Activated CD8-positive, alpha-beta memory T cell treated with anti-CD3 and anti-CD28 coated beads, Interleukin-2, amount 50 U/mL, for 1 hour (primary cell): Measurements from ENCODE around the gene HIKESHI.
A peak's percentile ranks its signal among the peaks of the same experiment; 100 is the strongest.
"Not testable (repeated sequence)": the region's sequence is repeated elsewhere in the genome, so short reads cannot be mapped to it uniquely, and the experiment has no call there.

ENCODE experiments used
- DNase-seq: peaks from one replicate; pipeline ENCODE4 v3.0.0-alpha.2; 2020; ENCODE audit errors: extremely low read depth

The HIKESHI gene

GRCh38 chr11:86302092-86302793 lies at the start of gene HIKESHI:
Gene HIKESHI, plus strand, starts transcription at chr11:86302240. Its CDS starts 209 bp downstream, at chr11:86302449.
- DNase-seq: peak; percentile 86

DNA sequence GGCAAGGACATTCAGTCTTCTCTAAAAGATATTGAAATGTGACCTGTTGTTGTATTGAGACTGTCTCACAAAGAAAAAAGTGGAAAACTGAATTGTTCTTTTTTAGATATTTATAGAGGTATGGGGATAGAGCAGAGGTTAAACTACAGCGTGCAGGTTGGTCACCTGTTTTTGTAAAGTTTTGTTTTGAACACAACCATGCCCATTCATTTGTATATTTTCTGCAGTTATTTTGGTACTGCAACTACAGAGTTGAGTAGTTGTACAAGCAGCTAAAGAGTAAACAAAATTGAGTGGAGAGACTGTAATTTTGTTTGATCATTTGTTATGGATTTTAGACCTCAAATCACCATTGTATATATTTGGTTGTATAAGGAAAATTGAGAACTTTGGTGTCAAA lies 46.1 kb upstream of the HIKESHI start:
- DNase-seq: no peak

DNA sequence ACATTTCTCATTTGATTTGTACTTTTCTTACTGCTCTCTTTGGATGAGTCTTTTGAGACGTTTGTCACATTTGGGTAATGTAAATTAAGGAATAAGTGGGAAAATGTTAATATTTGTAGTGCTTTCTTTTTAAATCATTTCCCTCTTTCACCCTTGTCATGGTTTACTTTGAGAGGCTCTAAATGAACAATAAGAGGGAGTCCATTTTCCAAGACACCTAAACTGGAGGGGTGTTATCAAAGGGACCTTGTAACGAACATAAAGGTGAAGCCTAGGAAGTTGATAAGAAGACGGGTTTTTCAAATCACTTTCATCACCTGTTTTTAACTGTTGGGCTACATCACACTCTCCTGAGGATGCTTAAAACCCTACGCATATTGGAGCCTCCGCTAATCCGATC lies 45.4 kb upstream of the HIKESHI start:
- no peak for DNase-seq

DNA sequence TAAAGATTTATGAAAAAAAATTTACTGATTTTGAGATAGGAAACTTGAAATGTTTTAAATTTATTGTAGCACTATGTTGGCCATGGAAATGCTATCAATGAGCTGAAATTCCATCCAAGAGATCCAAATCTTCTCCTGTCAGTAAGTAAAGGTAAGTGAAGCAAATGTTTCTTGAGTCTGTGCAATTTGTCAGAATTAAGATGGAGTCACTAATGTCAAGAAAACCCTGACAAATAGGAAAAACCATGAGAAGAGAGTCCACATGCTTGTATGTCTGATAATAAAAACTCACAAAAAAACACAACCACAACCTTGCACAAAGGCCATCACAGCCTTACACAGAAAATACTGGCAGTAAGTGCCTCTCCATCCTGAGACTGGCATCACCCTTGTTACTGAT lies 44.6 kb upstream of the HIKESHI start:
- no peak for DNase-seq

DNA sequence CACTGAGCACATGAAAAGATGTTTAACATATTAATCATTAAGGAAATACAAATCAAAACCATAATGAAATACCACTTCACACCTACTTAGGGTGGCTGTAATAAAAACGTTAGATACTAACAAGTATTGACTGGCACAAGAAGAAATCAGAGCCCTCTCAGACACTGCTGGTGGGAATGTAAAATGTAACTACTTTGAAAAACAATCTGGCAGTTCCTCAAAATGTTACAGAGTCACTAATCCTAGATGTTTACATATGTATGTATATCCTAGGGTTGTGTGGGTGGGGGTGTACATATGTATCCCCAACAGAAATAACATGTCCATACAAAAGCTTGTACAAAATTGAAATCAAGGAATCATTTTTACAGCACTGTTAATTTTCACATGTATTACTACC lies 42.3 kb upstream of the HIKESHI start:
- no peak for DNase-seq

DNA sequence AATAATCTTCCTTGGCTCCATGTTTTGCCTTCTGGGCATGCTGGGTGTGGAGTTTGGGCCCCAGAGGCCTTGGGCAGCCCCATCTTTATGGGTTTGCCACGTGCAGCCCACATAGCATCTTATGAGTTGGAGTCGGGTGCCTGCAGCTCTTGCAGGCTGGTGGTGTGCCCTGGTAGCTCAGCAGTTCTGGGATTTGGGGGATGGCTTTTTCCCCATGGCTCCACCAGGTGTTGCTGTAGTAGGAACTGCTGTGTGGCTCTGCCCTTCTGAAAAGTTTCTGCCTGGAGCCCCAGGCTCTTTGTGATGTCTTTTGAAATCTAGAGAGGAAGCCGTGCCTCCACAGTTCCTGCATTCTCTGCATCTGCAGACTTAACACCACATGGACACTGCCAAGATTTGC lies 40.7 kb upstream of the HIKESHI start:
- no peak for DNase-seq

- DNase-seq: no peak
Measured at GRCh38 chr11:86262387-86262786, 39.7 kb upstream of the HIKESHI start.

- DNase-seq: no peak
Measured at GRCh38 chr11:86264649-86265048, 37.4 kb upstream of the HIKESHI start.

- DNase-seq: no peak
Measured at GRCh38 chr11:86265194-86265593, 36.8 kb upstream of the HIKESHI start.

GRCh38 chr11:86269645-86270044 lies 32.4 kb upstream of the HIKESHI start:
- no peak for DNase-seq

DNA sequence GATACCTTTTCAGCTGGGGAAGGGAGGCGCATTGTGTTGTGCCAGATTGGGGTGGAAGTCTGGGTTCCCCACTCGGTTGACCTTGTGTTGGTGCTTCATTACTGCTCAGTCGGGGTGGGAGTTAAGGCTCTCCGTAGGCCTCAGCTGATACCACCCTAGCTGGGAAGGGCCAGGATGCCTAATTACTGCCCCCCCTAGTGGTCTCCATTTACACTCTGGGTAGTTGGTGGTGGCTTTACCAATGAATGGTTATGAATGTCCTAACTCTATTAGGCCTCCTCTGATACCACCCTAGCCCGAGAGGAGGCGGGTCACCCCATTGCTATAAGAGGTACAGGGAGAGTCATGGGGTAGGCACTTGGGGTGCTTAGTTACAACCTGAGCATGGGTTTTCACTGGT lies 27.5 kb upstream of the HIKESHI start:
- DNase-seq: no peak

- DNase-seq: no peak
Measured at GRCh38 chr11:86274999-86275398, 27.0 kb upstream of the HIKESHI start.

- DNase-seq: no peak
Measured at GRCh38 chr11:86275493-86276370, 26.3 kb upstream of the HIKESHI start.

DNA sequence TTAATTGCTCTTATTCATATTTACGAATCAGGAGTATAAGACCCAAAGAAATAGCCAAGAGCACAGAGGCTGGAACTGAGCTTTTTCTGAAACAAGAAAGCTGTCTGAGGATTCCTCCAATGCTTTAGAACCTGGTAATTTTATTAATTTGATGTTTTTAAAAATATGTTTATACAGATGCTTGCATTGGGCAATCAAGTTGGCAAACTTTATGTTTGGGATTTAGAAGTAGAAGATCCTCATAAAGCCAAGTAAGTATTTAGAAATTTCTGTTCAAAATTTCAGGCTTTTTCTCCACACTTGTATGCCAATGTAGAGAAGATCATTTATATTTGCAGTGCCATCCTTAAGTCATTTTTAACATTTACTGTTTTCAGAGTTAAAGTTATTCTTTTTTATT lies 24.3 kb upstream of the HIKESHI start:
- no peak for DNase-seq

DNA sequence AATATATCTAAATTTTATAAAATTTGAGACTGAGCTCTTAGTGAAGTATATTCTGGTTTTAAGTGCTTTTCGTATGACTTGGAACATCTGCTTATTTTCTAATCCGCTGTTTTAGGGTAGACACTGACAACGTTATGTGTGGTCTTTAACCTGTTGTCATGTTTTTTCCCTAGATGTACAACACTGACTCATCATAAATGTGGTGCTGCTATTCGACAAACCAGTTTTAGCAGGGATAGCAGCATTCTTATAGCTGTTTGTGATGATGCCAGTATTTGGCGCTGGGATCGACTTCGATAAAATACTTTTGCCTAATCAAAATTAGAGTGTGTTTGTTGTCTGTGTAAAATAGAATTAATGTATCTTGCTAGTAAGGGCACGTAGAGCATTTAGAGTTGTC lies 23.8 kb upstream of the HIKESHI start:
- DNase-seq: no peak

GRCh38 chr11:86279747-86280146 lies 22.3 kb upstream of the HIKESHI start:
- no peak for DNase-seq

- DNase-seq: no peak
Measured at GRCh38 chr11:86287468-86287796, 14.6 kb upstream of the HIKESHI start.

DNA sequence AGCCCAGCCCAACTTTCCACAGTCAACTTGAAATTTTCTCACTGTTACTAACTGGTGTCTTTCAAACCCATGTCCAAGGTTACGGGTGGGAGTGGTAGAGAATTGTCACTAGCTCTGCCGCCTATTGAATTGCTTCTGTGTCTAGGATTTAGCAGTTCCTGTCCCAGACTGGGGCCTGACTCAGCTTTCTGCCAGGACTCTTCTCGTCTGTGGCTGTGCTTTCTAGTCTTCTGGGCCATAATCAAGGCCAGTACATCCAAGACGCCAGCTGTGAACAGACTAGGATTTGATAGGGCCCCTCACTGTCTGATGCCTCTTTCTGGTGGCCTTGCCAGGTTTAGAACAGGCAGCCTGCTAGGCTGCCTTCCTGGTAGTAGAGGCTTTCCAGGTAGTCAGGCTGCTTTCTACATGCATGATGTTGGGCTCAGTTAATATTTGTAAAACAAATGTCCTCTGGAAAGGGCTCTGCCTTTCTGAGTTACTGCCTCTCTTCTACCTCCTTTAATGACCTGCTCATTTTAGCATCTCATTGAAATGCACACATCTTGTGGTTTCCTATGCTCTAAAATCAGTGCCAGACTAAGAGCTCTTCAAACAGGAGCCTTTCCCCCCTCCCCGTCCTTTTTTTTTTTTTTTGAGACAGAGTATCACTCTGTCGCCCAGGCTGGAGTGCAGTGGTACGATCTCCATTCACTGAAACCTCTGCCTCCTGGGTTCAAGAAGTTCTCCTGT lies 13.1 kb upstream of the HIKESHI start:
- DNase-seq: no peak

DNA sequence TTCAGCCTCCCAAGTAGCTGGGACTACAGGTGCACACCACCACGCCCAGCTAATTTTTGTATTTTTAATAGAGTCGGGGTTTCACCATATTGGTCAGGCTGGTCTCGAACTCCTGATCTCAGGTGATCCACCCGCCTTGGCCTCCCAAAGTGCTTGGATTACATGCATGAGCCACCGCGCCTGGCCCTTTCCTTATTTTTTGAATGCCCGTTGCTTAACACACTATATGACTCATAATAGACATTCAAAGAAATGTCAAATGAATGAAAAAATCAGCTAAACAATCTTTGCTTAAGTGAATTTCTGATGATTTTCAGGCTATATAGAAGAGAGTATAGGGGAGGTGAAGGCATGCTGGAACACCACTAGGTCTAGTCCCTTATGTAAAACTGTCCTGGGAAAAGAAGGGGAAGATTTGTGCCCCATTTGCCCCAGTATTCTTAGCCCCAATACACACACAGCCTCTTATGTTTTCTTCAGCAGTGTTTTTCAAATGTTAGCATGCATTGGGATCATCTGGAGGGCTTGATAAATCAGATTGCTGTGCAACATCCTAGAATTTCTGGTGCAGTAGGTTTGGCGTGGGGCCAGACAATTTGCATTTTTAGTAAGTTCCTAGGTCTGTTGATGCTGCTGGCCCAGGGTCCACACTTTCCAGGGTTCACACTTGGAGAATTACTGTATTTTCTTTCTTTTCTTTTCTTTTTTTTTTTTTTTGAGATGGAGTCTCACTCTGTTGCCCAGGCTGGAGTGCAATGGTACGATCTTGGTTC lies 12.3 kb upstream of the HIKESHI start:
- DNase-seq: not testable (repeated sequence)

DNA sequence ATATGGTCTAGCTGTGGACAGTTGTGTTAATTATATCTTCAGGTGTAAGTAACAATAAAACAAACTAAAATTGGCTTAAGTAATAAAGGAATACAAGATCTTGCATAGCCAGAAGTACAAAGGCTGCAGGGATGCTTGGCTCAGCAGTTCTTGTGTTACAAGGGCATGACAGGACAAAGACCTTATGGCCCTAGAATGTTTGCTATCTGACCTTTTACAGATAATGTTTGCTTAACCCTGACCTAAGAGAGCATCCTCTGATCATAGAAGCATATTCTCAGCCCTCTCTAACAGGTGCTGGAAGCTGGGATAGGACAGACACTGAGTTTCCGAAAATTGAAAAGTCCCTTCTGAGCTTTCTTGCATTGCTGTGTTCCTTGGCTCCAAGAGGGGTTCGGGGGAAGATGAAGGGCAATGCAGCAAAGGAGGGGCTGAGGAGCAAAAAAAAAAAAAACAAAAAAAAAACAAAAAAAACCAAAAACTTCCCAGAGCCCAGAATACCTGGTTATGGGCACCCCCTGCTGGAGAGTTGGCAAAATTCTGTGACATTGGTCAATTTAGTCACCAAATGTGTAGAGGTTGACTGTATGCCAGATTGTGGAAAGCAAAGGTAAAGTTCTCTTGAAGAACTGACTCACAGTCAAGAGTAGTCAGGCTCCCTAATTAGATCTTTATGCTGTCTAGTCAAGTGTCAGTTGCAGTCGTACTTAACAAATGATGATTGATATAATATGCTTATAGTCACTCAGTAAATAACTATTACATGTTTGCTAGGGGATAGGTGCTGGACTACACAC lies 10.4 kb upstream of the HIKESHI start:
- DNase-seq: no peak
